Suprapubic skin (tissue), 4 donors: Measurements from ENCODE around the gene COBLL1. TPM values are rescaled to one million over a fixed set of nuclear protein-coding genes. Genes with fewer than 3 reads are reported as not detected.

Source experiments
- DNase-seq, 2 donors: peaks; one replicate each; pipeline ENCODE4 v3.0.0-alpha.2; 2019; ENCODE audit warnings: low spot score in 2 of 2
- H3K27ac ChIP-seq: fragments of 200-600 bp; sonication (generic); one replicate; pipeline ENCODE4 v1.5.1; 2019
- H3K27me3 ChIP-seq: fragments of 200-600 bp; sonication (generic); one replicate; pipeline ENCODE4 v1.5.1; 2019
- H3K36me3 ChIP-seq: fragments of 200-600 bp; sonication (generic); one replicate; pipeline ENCODE4 v1.5.1; 2019
- H3K4me1 ChIP-seq: fragments of 200-600 bp; sonication (generic); one replicate; pipeline ENCODE4 v1.5.1; 2019
- H3K4me3 ChIP-seq: fragments of 200-600 bp; sonication (generic); one replicate; pipeline ENCODE4 v1.5.1; 2019; ENCODE audit warnings: mild to moderate bottlenecking
- H3K9me3 ChIP-seq: fragments of 200-600 bp; sonication (generic); one replicate; pipeline ENCODE4 v1.5.1; 2019
- CTCF ChIP-seq, 2 donors: fragments of 200-600 bp in 1 of 2; fragments of 450-650 bp in 1 of 2; sonication (generic) in 1 of 2; IDR thresholded peaks; one replicate each; pipeline ENCODE4 v1.5.1; 2016 to 2019; ENCODE audit warnings: antibody characterized with exemption in 2 of 2, mild to moderate bottlenecking in 1 of 2, moderate library complexity in 1 of 2
- EP300 ChIP-seq: sonication (generic); formaldehyde crosslinking; IDR thresholded peaks from one replicate; pipeline ENCODE4 v1.6.1; 2017; ENCODE audit warnings: antibody characterized with exemption
- POLR2A ChIP-seq, 2 donors: fragments of 450-650 bp; IDR thresholded peaks; one replicate each; pipeline ENCODE4 v1.6.1; 2017; ENCODE audit warnings: antibody characterized with exemption in 2 of 2, mild to moderate bottlenecking in 2 of 2, moderate library complexity in 2 of 2
- POLR2AphosphoS5 ChIP-seq, 3 donors: sonication (generic); formaldehyde crosslinking; IDR thresholded peaks; one replicate each; pipeline ENCODE4 v1.6.1; 2017; ENCODE audit warnings: antibody characterized with exemption in 3 of 3
- WGBS: methylation state at CpG from one replicate; pipeline ENCODE4 v1.1.5; 2018; 5-methylcytosine and 5-hydroxymethylcytosine counted together
- total RNA-seq, 4 donors: library from RNA; depleted of rRNA; stranded (reverse); fragments of >200 nt; gene quantifications; one replicate each; pipeline ENCODE4 v1.1.0, GENCODE V29; 2016

The COBLL1 gene
- total RNA-seq, 4 donors from 2014 or later, result 36.2 to 170 (median 61.0) TPM

GRCh38 chr2:164842624-164842966 lies 972 bp upstream of the COBLL1 start:
- H3K9me3 ChIP-seq, result no peaks in the 10 kb centered on the region
- peak overlapping the region; percentile 97 for H3K27ac ChIP-seq
- no peaks in the 10 kb centered on the region for H3K36me3 ChIP-seq
- WGBS, result 49% methylated on average over 8 of the region's 8 CpGs
- DNase-seq, result no peak
- H3K27me3 ChIP-seq, result no peaks in the 10 kb centered on the region
- H3K4me1 ChIP-seq, result peaks cover 57% of the 10 kb centered on the region
- no peak for TF ChIP-seq POLR2AphosphoS5 (IDR thresholded peaks at IDR 0.05)
- no peak for TF ChIP-seq EP300
- TF ChIP-seq POLR2A (IDR thresholded peaks at IDR 0.05), result no peak
- TF ChIP-seq CTCF (IDR thresholded peaks at IDR 0.05), result no peak
- H3K4me3 ChIP-seq, result peak overlapping the region; percentile 96

GRCh38 chr2:164840930-164841718 lies 499 bp downstream of the COBLL1 start:
- peak overlapping the region; percentile 97 for H3K27ac ChIP-seq
- peak overlapping the region; percentile 96 for H3K4me3 ChIP-seq
- 2% methylated on average over 17 of the region's 90 CpGs for WGBS
- H3K4me1 ChIP-seq, result peaks cover 52% of the 10 kb centered on the region
- H3K36me3 ChIP-seq, result no peaks in the 10 kb centered on the region
- TF ChIP-seq CTCF (IDR thresholded peaks at IDR 0.05), result peak in 1 of 2 donors; percentile 16
- no peak for TF ChIP-seq POLR2A (IDR thresholded peaks at IDR 0.05)
- no peak for TF ChIP-seq EP300
- TF ChIP-seq POLR2AphosphoS5 (IDR thresholded peaks at IDR 0.05), result no peak
- H3K9me3 ChIP-seq, result no peaks in the 10 kb centered on the region
- H3K27me3 ChIP-seq, result no peaks in the 10 kb centered on the region
- DNase-seq, result peak; percentile 73 to 83

GRCh38 chr2:164840458-164840929 lies 1.1 kb downstream of the COBLL1 start:
- no peaks in the 10 kb centered on the region for H3K36me3 ChIP-seq
- TF ChIP-seq EP300, result no peak
- H3K27me3 ChIP-seq, result no peaks in the 10 kb centered on the region
- H3K27ac ChIP-seq, result peak overlapping the region; percentile 97
- H3K4me1 ChIP-seq, result peaks cover 48% of the 10 kb centered on the region
- peak overlapping the region; percentile 96 for H3K4me3 ChIP-seq
- 1% methylated on average over 12 of the region's 12 CpGs for WGBS
- peak; percentile 69 to 79 for DNase-seq
- no peaks in the 10 kb centered on the region for H3K9me3 ChIP-seq

GRCh38 chr2:164839914-164840457 lies 1.6 kb downstream of the COBLL1 start:
- DNase-seq, result no peak

GRCh38 chr2:164837807-164838206 lies 3.8 kb downstream of the COBLL1 start:
- Histone ChIP-seq H3K36me3 (no peaks in the 10 kb centered on the region), H3K4me3 (no peak overlapping the region), H3K4me1 (peaks cover 41% of the 10 kb centered on the region), H3K27ac (peak overlapping the region; percentile 97), H3K27me3 (no peaks in the 10 kb centered on the region), H3K9me3 (no peaks in the 10 kb centered on the region)
- DNase-seq, result no peak
- WGBS, result 77% methylated on average over 3 of the region's 3 CpGs
- no peak for TF ChIP-seq POLR2A (IDR thresholded peaks at IDR 0.05)
- no peak for TF ChIP-seq EP300
- TF ChIP-seq CTCF (IDR thresholded peaks at IDR 0.05), result no peak

More at GRCh38 chr2:164839914-164840457, 1.6 kb downstream of the COBLL1 start:
- Histone ChIP-seq H3K27me3 (no peaks in the 10 kb centered on the region), H3K27ac (peak overlapping the region; percentile 97), H3K36me3 (no peaks in the 10 kb centered on the region), H3K9me3 (no peaks in the 10 kb centered on the region), H3K4me3 (peak overlapping the region; percentile 96), H3K4me1 (peaks cover 48% of the 10 kb centered on the region)
- 3% methylated on average over 8 of the region's 8 CpGs for WGBS
- TF ChIP-seq CTCF (IDR thresholded peaks at IDR 0.05) (no peak), POLR2AphosphoS5 (IDR thresholded peaks at IDR 0.05) (peak in 2 of 3 donors; percentile 41 to 56), EP300 (no peak)
